Neural cell (in vitro differentiated cells): ENCODE measurements around the gene LRRC4B. TPM values are rescaled to one million over a fixed set of nuclear protein-coding genes. Genes with fewer than 3 reads are reported as not detected.

Source experiments
- H2AFZ ChIP-seq: fragments of 200-600, 300-800 bp; sonication (generic), shearing (Covaris generic); 2 replicates; pipeline ENCODE4 v1.6.0; 2014; ENCODE audit warnings: low read depth, mild to moderate bottlenecking, antibody characterized with exemption, low read length, moderate library complexity
- H3F3A ChIP-seq: fragments of 200-600 bp; shearing (Covaris generic); 2 replicates; pipeline ENCODE4 v1.6.1; 2016; ENCODE audit warnings: mild to moderate bottlenecking, moderate library complexity, mixed read lengths, antibody characterized with exemption, low read length; ENCODE audit not compliant: insufficient read depth, poor library complexity, severe bottlenecking
- H3K27ac ChIP-seq: fragments of 200-600, 300-800 bp; sonication (generic), shearing (Covaris generic); 2 replicates; pipeline ENCODE4 v1.5.1; 2014; ENCODE audit warnings: mild to moderate bottlenecking, low read length, moderate library complexity
- H3K27me3 ChIP-seq: fragments of 300-800, 200-600 bp; sonication (generic), shearing (Covaris generic); 2 replicates; pipeline ENCODE4 v1.6.0; 2014; ENCODE audit warnings: mild to moderate bottlenecking, low read depth, low read length, moderate library complexity; ENCODE audit not compliant: insufficient read depth
- H3K36me3 ChIP-seq: fragments of 300-800, 200-600 bp; sonication (generic), shearing (Covaris generic); 2 replicates; pipeline ENCODE4 v1.5.1; 2014; ENCODE audit warnings: mild to moderate bottlenecking, antibody characterized with exemption, low read length, moderate library complexity; ENCODE audit not compliant: insufficient read depth
- H3K4me2 ChIP-seq: fragments of 300-800, 200-600 bp; sonication (generic), shearing (Covaris generic); 2 replicates; pipeline ENCODE4 v1.6.0; 2014; ENCODE audit warnings: mild to moderate bottlenecking, low read length
- H3K4me3 ChIP-seq: fragments of 300-800, 200-600 bp; sonication (generic), shearing (Covaris generic); 2 replicates; pipeline ENCODE4 v1.5.1; 2014; ENCODE audit warnings: mild to moderate bottlenecking, low read length, moderate library complexity
- H3K79me2 ChIP-seq: fragments of 200-600 bp; shearing (Covaris generic); replicated peaks from 2 replicates; pipeline ENCODE4 v1.6.0; 2014; ENCODE audit warnings: mild to moderate bottlenecking, low read length, moderate library complexity; ENCODE audit not compliant: insufficient read depth
- H3K9ac ChIP-seq: fragments of 300-800, 200-600 bp; sonication (generic), shearing (Covaris generic); 2 replicates; pipeline ENCODE4 v1.6.1; 2016; ENCODE audit warnings: mild to moderate bottlenecking, low read length, mixed read lengths
- H3K9me2 ChIP-seq: fragments of 200-600 bp; shearing (Covaris generic); 2 replicates; pipeline ENCODE4 v1.6.1; 2016; ENCODE audit warnings: mild to moderate bottlenecking, low read length, mixed read lengths; ENCODE audit not compliant: insufficient read depth
- H3K9me3 ChIP-seq: fragments of 200-600, 300-800 bp; sonication (generic), shearing (Covaris generic); 2 replicates; pipeline ENCODE4 v1.6.1; 2016; ENCODE audit warnings: mild to moderate bottlenecking, mixed run types, low read length, moderate library complexity, mixed read lengths
- H4K20me1 ChIP-seq: fragments of 200-600 bp; shearing (Covaris generic); 2 replicates; pipeline ENCODE4 v1.6.1; 2016; ENCODE audit warnings: mild to moderate bottlenecking, mixed run types; ENCODE audit not compliant: insufficient read depth
- CTCF ChIP-seq: fragments of 450-650 bp; IDR thresholded peaks from 2 replicates; pipeline ENCODE4 v1.5.1; 2014; ENCODE audit warnings: antibody characterized with exemption, mild to moderate bottlenecking, moderate library complexity; ENCODE audit not compliant: poor library complexity, severe bottlenecking
- EP300 ChIP-seq: fragments of 450-650 bp; conservative IDR thresholded peaks from 2 replicates; pipeline ENCODE4 v1.6.1; 2014; ENCODE audit warnings: antibody characterized with exemption, mild to moderate bottlenecking, moderate library complexity; ENCODE audit not compliant: poor library complexity, severe bottlenecking
- EZH2 ChIP-seq: fragments of 200-600, 300-800 bp; shearing (Covaris generic), sonication (generic); IDR thresholded peaks from 2 replicates; pipeline ENCODE4 v1.6.1; 2014; ENCODE audit warnings: antibody characterized with exemption, low read length, borderline replicate concordance, mild to moderate bottlenecking; ENCODE audit not compliant: insufficient read depth, poor library complexity, severe bottlenecking
- MXI1 ChIP-seq: fragments of 450-650 bp; conservative IDR thresholded peaks from 2 replicates; pipeline ENCODE4 v1.6.1; 2014; ENCODE audit warnings: antibody characterized with exemption, mild to moderate bottlenecking; ENCODE audit not compliant: poor library complexity, severe bottlenecking
- POLR2AphosphoS5 ChIP-seq: IDR thresholded peaks from 2 replicates; pipeline ENCODE4 v1.6.1; 2012
- RAD21 ChIP-seq: fragments of 450-650 bp; conservative IDR thresholded peaks from 2 replicates; pipeline ENCODE4 v1.6.1; 2014; ENCODE audit warnings: antibody characterized with exemption, mild to moderate bottlenecking, moderate library complexity
- REST ChIP-seq: IDR thresholded peaks from 2 replicates; pipeline ENCODE4 v1.6.1; 2012; ENCODE audit warnings: borderline replicate concordance
- SMC3 ChIP-seq: fragments of 450-650 bp; conservative IDR thresholded peaks from 2 replicates; pipeline ENCODE4 v1.6.1; 2014; ENCODE audit warnings: antibody characterized with exemption, mild to moderate bottlenecking, moderate library complexity; ENCODE audit not compliant: poor library complexity
- TAF1 ChIP-seq: IDR thresholded peaks from 2 replicates; pipeline ENCODE4 v1.6.1; 2012; ENCODE audit warnings: low read depth
- polyA plus RNA-seq: library from polyadenylated mRNA; depleted of rRNA; stranded (reverse); fragments of >200 nt; gene quantifications from 2 replicates; pipeline ENCODE4 v1.2.3, GENCODE V29; 2014

Gene LRRC4B
- polyA plus RNA-seq, 1 donor from 2014 or later, result 83.1 TPM

- TF ChIP-seq POLR2AphosphoS5 (no peak), EZH2 (no peak), MXI1 (no peak), REST (no peak), EP300 (no peak), SMC3 (no peak), CTCF (no peak), TAF1 (no peak), RAD21 (no peak)
Measured at GRCh38 chr19:50517704-50518075, 50.5 kb downstream of the LRRC4B start.

GRCh38 chr19:50516964-50517703 is 51.1 kb downstream of the LRRC4B start:
- Histone ChIP-seq H3K79me2 (no peaks in the 10 kb centered on the region), H3F3A (no peaks in the 10 kb centered on the region), H3K36me3 (peaks cover 10% of the 10 kb centered on the region), H3K9ac (no peak overlapping the region), H3K4me3 (no peak overlapping the region), H3K9me3 (peaks cover 5% of the 10 kb centered on the region), H3K4me2 (no peak overlapping the region), H3K27me3 (no peaks in the 10 kb centered on the region), H3K9me2 (no peaks in the 10 kb centered on the region), H4K20me1 (no peaks in the 10 kb centered on the region), H2AFZ (no peak overlapping the region), H3K27ac (no peak overlapping the region)
- TF ChIP-seq POLR2AphosphoS5, result no peak
- TF ChIP-seq TAF1, result no peak
- TF ChIP-seq EP300, result no peak
- no peak for TF ChIP-seq MXI1
- TF ChIP-seq SMC3, result no peak
- TF ChIP-seq REST, result no peak

More at GRCh38 chr19:50517704-50518075, 50.5 kb downstream of the LRRC4B start:
- Histone ChIP-seq H3K79me2 (no peaks in the 10 kb centered on the region), H3K27me3 (no peaks in the 10 kb centered on the region), H3K4me3 (no peak overlapping the region), H3K4me2 (no peak overlapping the region), H3K9me3 (peaks cover 5% of the 10 kb centered on the region), H3K9ac (no peak overlapping the region), H4K20me1 (no peaks in the 10 kb centered on the region), H3K27ac (no peak overlapping the region), H3K9me2 (no peaks in the 10 kb centered on the region), H3K36me3 (peaks cover 10% of the 10 kb centered on the region), H2AFZ (no peak overlapping the region), H3F3A (no peaks in the 10 kb centered on the region)
